ENCODE data around the gene ZFP91. TPM values are rescaled to one million over a fixed set of nuclear protein-coding genes. Genes with fewer than 3 reads are reported as not detected.

The ZFP91 gene
- total RNA-seq, 1 experiment from 2014 or later: 74.3 TPM

- DNase-seq (ENCODE audit: low spot score): no peak
- intact Hi-C loops (cut with micrococcal nuclease; ENCODE audit: unreplicated experiment): no loop called here
- Histone ChIP-seq H3K4me1 (ENCODE audit: insufficient read depth, low read length, poor library complexity, severe bottlenecking) (no peaks in the 10 kb centered on the region), H3K36me3 (ENCODE audit: insufficient read depth, low read length, poor library complexity, severe bottlenecking) (peaks cover 51% of the 10 kb centered on the region), H3K9me3 (ENCODE audit: low read depth, low read length, poor library complexity, severe bottlenecking) (no peaks in the 10 kb centered on the region), H3K27me3 (replicated peaks; ENCODE audit: insufficient read depth, low read depth, low read length, poor library complexity) (no peaks in the 10 kb centered on the region), H3K27ac (ENCODE audit: low read depth, low read length, poor library complexity, severe bottlenecking) (no peak overlapping the region), H3K4me3 (ENCODE audit: low read depth, low read length, poor library complexity, severe bottlenecking) (no peak overlapping the region)
- ChIA-PET POLR2A (ENCODE audit: low non-redundant PET) (no interaction called here), CTCF (no interaction called here)
- no TSS peak for BruUV-seq (replicated peaks)
- TF ChIP-seq CTCF (conservative IDR thresholded peaks at IDR 0.05; ENCODE audit: low read depth, low read length) (no peak), EZH2 (IDR thresholded peaks at IDR 0.05; ENCODE audit: borderline replicate concordance, low read depth, low read length, poor library complexity, severe bottlenecking) (no peak)
These were observed 46.2 kb downstream of the ZFP91 start for GRCh38 chr11:58625086-58625485.

GRCh38 chr11:58625826-58626460, 47.1 kb downstream of the ZFP91 start:
- ChIA-PET CTCF (no interaction called here), POLR2A (ENCODE audit: low non-redundant PET) (no interaction called here)
- Histone ChIP-seq H3K36me3 (ENCODE audit: insufficient read depth, low read length, poor library complexity, severe bottlenecking) (peaks cover 43% of the 10 kb centered on the region), H3K27ac (ENCODE audit: low read depth, low read length, poor library complexity, severe bottlenecking) (no peak overlapping the region), H3K27me3 (replicated peaks; ENCODE audit: insufficient read depth, low read depth, low read length, poor library complexity) (no peaks in the 10 kb centered on the region), H3K4me3 (ENCODE audit: low read depth, low read length, poor library complexity, severe bottlenecking) (no peak overlapping the region), H3K9me3 (ENCODE audit: low read depth, low read length, poor library complexity, severe bottlenecking) (no peaks in the 10 kb centered on the region), H3K4me1 (ENCODE audit: insufficient read depth, low read length, poor library complexity, severe bottlenecking) (no peaks in the 10 kb centered on the region)
- DNase-seq (ENCODE audit: low spot score): no peak
- no peak for TF ChIP-seq EZH2 (IDR thresholded peaks at IDR 0.05; ENCODE audit: borderline replicate concordance, low read depth, low read length, poor library complexity, severe bottlenecking)
- TF ChIP-seq CTCF (conservative IDR thresholded peaks at IDR 0.05; ENCODE audit: low read depth, low read length): no peak
- intact Hi-C loops (cut with micrococcal nuclease; ENCODE audit: unreplicated experiment): no loop called here
- no TSS peak for BruUV-seq (replicated peaks)

- no TSS peak for BruUV-seq (replicated peaks)
- CTCF ChIA-PET: no interaction called here
These were observed 48.1 kb downstream of the ZFP91 start for GRCh38 chr11:58626934-58627483.

More at GRCh38 chr11:58626934-58627483, 48.1 kb downstream of the ZFP91 start:
- Histone ChIP-seq H3K4me3 (ENCODE audit: low read depth, low read length, poor library complexity, severe bottlenecking) (no peak overlapping the region), H3K36me3 (ENCODE audit: insufficient read depth, low read length, poor library complexity, severe bottlenecking) (peaks cover 33% of the 10 kb centered on the region), H3K27me3 (replicated peaks; ENCODE audit: insufficient read depth, low read depth, low read length, poor library complexity) (no peaks in the 10 kb centered on the region), H3K4me1 (ENCODE audit: insufficient read depth, low read length, poor library complexity, severe bottlenecking) (no peaks in the 10 kb centered on the region), H3K9me3 (ENCODE audit: low read depth, low read length, poor library complexity, severe bottlenecking) (no peaks in the 10 kb centered on the region), H3K27ac (ENCODE audit: low read depth, low read length, poor library complexity, severe bottlenecking) (no peak overlapping the region)
- POLR2A ChIA-PET (ENCODE audit: low non-redundant PET): no interaction called here
- intact Hi-C loops (cut with micrococcal nuclease; ENCODE audit: unreplicated experiment): no loop called here
- peak; percentile 13 for DNase-seq (ENCODE audit: low spot score)
- TF ChIP-seq EZH2 (IDR thresholded peaks at IDR 0.05; ENCODE audit: borderline replicate concordance, low read depth, low read length, poor library complexity, severe bottlenecking) (no peak), CTCF (conservative IDR thresholded peaks at IDR 0.05; ENCODE audit: low read depth, low read length) (no peak)
